NCI-H345 (cell line): ENCODE measurements around the gene TAF11L14.

Source experiments
- DNase-seq: peaks from one replicate; lab custom pipeline; 2025; lab: John Stamatoyannopoulos, UW

Gene TAF11L14

GRCh38 chr5:17679597-17680203, 45.4 kb downstream of the TAF11L14 start:
- DNase-seq = no peak

- DNase-seq = no peak
These were observed 46.5 kb downstream of the TAF11L14 start for GRCh38 chr5:17680737-17681136.
